Upper lobe of left lung (tissue), 6 donors: ENCODE data around the gene RND1. TPM values are rescaled to one million over a fixed set of nuclear protein-coding genes. Genes with fewer than 3 reads are reported as not detected.
"Not testable (repeated sequence)": the region's sequence is repeated elsewhere in the genome, so short reads cannot be mapped to it uniquely, and the experiment has no call there.

Source experiments
- ATAC-seq, 2 donors: fragments of 200-7000 bp; cut with Tn5 transposase; one replicate each; pipeline ENCODE4 v1.9.1; 2022; ENCODE audit warnings: mild to moderate bottlenecking in 2 of 2, moderate library complexity in 2 of 2; ENCODE audit not compliant: low FRiP score in 2 of 2
- DNase-seq, 2 donors: peaks; one replicate each; pipeline ENCODE4 v3.0.0-alpha.2; 2019 to 2020
- H3K27ac ChIP-seq, 4 donors: fragments of 200-600 bp; sonication (generic); one replicate each; pipeline ENCODE4 v1.5.1; 2016 to 2019
- H3K27me3 ChIP-seq, 4 donors: fragments of 200-600 bp; sonication (generic); one replicate each; pipeline ENCODE4 v1.5.1; 2017 to 2019
- H3K36me3 ChIP-seq, 4 donors: fragments of 200-600 bp; sonication (generic); one replicate each; pipeline ENCODE4 v1.5.1; 2016 to 2019
- H3K4me1 ChIP-seq, 4 donors: fragments of 200-600 bp; sonication (generic); one replicate each; pipeline ENCODE4 v1.5.1; 2018 to 2019
- H3K4me3 ChIP-seq, 4 donors: fragments of 200-600 bp; sonication (generic); one replicate each; pipeline ENCODE4 v1.5.1; 2017 to 2019; ENCODE audit warnings: mild to moderate bottlenecking in 2 of 4, moderate library complexity in 1 of 4
- H3K9me3 ChIP-seq, 4 donors: fragments of 200-600 bp; sonication (generic); one replicate each; pipeline ENCODE4 v1.5.1; 2018 to 2019
- CTCF ChIP-seq, 6 experiments: fragments of 450-650 bp in 4 of 6; fragments of 200-600 bp in 2 of 6; sonication (generic) in 2 of 6; IDR thresholded peaks; one replicate each; pipeline ENCODE4 v1.5.1; 2016 to 2019; ENCODE audit warnings: antibody characterized with exemption in 6 of 6
- EP300 ChIP-seq, 4 donors: sonication (generic); formaldehyde crosslinking; IDR thresholded peaks; one replicate each; pipeline ENCODE4 v1.5.1; 2017; ENCODE audit warnings: antibody characterized with exemption in 4 of 4, control low read depth in 2 of 4
- POLR2A ChIP-seq, 4 donors: fragments of 450-650 bp; IDR thresholded peaks; one replicate each; pipeline ENCODE4 v1.5.1; 2016 to 2017; ENCODE audit warnings: antibody characterized with exemption in 4 of 4, mild to moderate bottlenecking in 2 of 4
- POLR2AphosphoS5 ChIP-seq, 2 donors: sonication (generic); formaldehyde crosslinking; IDR thresholded peaks; one replicate each; pipeline ENCODE4 v1.5.1; 2017; ENCODE audit warnings: antibody characterized with exemption in 2 of 2
- WGBS, 2 donors: methylation state at CpG; one replicate each; pipeline ENCODE4 v1.1.5; 2017 to 2018; 5-methylcytosine and 5-hydroxymethylcytosine counted together
- total RNA-seq, 6 donors: library from RNA; depleted of rRNA in 4 of 6; stranded (reverse); fragments of >200 nt in 4 of 6; gene quantifications; one replicate each; pipeline versions ENCODE4 v1.1.0 to v1.2.1, GENCODE V29; 2016 to 2021
- donor health status: DM: no; HTN: no; CAD: no; lungs with moderate emphysema.
- donor health status: DM: no; HTN: yes; CAD: no; lungs with severe emphysema.

The RND1 gene
- total RNA-seq, 6 donors from 2014 or later, result 7.2 to 23.0 (median 14.2) TPM

GRCh38 chr12:48854488-48854887, 11.2 kb downstream of the RND1 start:
- Histone ChIP-seq H3K36me3 (peaks cover 0 to 8% (median 2%) of the 10 kb centered on the region in 4 donors), H3K27ac (no peak overlapping the region), H3K9me3 (no peaks in the 10 kb centered on the region), H3K4me3 (no peak overlapping the region), H3K27me3 (no peaks in the 10 kb centered on the region), H3K4me1 (peaks cover 17 to 30% (median 22%) of the 10 kb centered on the region in 4 donors)
- WGBS, 2 donors, result 88 to 98% methylated on average over 4 of the region's 4 CpGs
- ATAC-seq, result no peak
- TF ChIP-seq POLR2AphosphoS5 (IDR thresholded peaks at IDR 0.05) (no peak), POLR2A (IDR thresholded peaks at IDR 0.05) (no peak), CTCF (IDR thresholded peaks at IDR 0.05) (no peak), EP300 (IDR thresholded peaks at IDR 0.05) (no peak)
- no peak for DNase-seq

- Histone ChIP-seq H3K4me1 (peaks cover 17 to 33% (median 23%) of the 10 kb centered on the region in 4 donors), H3K4me3 (peak overlapping the region in 3 of 4 donors; percentile 72 to 76 (median 76)), H3K27ac (peak overlapping the region; percentile 56 to 95 (median 92)), H3K27me3 (no peaks in the 10 kb centered on the region), H3K9me3 (no peaks in the 10 kb centered on the region), H3K36me3 (peaks cover 0 to 7% (median 2%) of the 10 kb centered on the region in 4 donors)
- WGBS, 2 donors, result 1% methylated on average over 11 of the region's 11 CpGs
- TF ChIP-seq CTCF (IDR thresholded peaks at IDR 0.05) (peak; percentile 82 to 96 (median 94)), EP300 (IDR thresholded peaks at IDR 0.05) (no peak)
- ATAC-seq (peak; percentile 88 to 90), DNase-seq (peak in 1 of 2 donors; percentile 93)
These were observed 12.7 kb downstream of the RND1 start for GRCh38 chr12:48852734-48853688.

- H3K4me1 ChIP-seq, result peaks cover 17 to 36% (median 23%) of the 10 kb centered on the region in 4 donors
- peak; percentile 99 for ATAC-seq
- H3K9me3 ChIP-seq, result no peaks in the 10 kb centered on the region
- peak within 1 kb of the TSS; percentile 84 to 95 (median 92) for H3K27ac ChIP-seq
- TF ChIP-seq POLR2A (IDR thresholded peaks at IDR 0.05) (peak in 3 of 4 donors; percentile 48 to 80 (median 79)), POLR2AphosphoS5 (IDR thresholded peaks at IDR 0.05) (peak; percentile 83 to 88), CTCF (IDR thresholded peaks at IDR 0.05) (peak in 1 of 6 experiments; percentile 24), EP300 (IDR thresholded peaks at IDR 0.05) (peak; percentile 47 to 91 (median 79))
- no peaks in the 10 kb centered on the region for H3K27me3 ChIP-seq
- 0 to 1% methylated on average over 20 to 29 of the region's 53 CpGs for WGBS, 2 donors
- H3K4me3 ChIP-seq, result peak within 1 kb of the TSS; percentile 72 to 96 (median 76)
- DNase-seq, result peak; percentile 96 to 97
- peaks cover 0 to 7% (median 0%) of the 10 kb centered on the region in 4 donors for H3K36me3 ChIP-seq
These were observed 13.6 kb downstream of the RND1 start, which contains the start of gene DDX23 for GRCh38 chr12:48851883-48852733. Gene DDX23, minus strand, starts transcription at chr12:48852163. Its CDS starts 6,381 bp downstream, at chr12:48845782.

- WGBS, 2 donors, result 96% methylated on average over 8 of the region's 29 CpGs; no CpG with 5 or more reads in 1 of the 2 donors
These were observed 23.6 kb downstream of the RND1 start for GRCh38 chr12:48842021-48842420.

More at GRCh38 chr12:48842021-48842420, 23.6 kb downstream of the RND1 start:
- not testable (repeated sequence) for H3K27me3 ChIP-seq, H3K27ac ChIP-seq, ATAC-seq, H3K4me1 ChIP-seq, DNase-seq, H3K4me3 ChIP-seq, H3K9me3 ChIP-seq
- peaks cover 51 to 94% (median 71%) of the 10 kb centered on the region in 4 donors for H3K36me3 ChIP-seq
